ENCODE data around the gene HPDL.

DNA sequence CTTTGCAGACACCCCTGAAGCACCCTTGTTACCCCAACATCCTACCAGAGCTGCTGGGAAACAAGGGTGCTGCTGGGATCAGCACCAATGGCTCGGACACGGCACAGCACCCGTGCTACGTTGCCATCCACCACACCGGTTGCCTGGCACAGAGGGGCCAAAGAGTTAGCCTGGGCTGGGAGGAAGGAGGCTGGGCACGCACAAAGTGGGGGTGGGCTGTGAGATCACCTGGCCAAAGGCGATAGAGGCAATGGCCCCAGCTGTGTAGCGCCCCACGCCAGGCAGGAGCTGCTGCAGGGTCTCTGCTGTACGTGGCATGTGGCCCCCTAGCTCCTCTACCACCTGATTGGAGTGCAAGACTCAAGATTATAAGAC, 5.6 kb downstream of the HPDL start:
- TF ChIP-seq, protein P1, sequence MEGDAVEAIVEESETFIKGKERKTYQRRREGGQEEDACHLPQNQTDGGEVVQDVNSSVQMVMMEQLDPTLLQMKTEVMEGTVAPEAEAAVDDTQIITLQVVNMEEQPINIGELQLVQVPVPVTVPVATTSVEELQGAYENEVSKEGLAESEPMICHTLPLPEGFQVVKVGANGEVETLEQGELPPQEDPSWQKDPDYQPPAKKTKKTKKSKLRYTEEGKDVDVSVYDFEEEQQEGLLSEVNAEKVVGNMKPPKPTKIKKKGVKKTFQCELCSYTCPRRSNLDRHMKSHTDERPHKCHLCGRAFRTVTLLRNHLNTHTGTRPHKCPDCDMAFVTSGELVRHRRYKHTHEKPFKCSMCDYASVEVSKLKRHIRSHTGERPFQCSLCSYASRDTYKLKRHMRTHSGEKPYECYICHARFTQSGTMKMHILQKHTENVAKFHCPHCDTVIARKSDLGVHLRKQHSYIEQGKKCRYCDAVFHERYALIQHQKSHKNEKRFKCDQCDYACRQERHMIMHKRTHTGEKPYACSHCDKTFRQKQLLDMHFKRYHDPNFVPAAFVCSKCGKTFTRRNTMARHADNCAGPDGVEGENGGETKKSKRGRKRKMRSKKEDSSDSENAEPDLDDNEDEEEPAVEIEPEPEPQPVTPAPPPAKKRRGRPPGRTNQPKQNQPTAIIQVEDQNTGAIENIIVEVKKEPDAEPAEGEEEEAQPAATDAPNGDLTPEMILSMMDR (conservative IDR thresholded peaks at IDR 0.05; ENCODE audit: low read depth, low read length), result no peak
- TF ChIP-seq FOS (IDR thresholded peaks at IDR 0.05; ENCODE audit: low read depth, low read length), result no peak
- TF ChIP-seq POLR2A (IDR thresholded peaks at IDR 0.05; ENCODE audit: low read depth, low read length), result no peak
- TF ChIP-seq RAD21 (IDR thresholded peaks at IDR 0.05; ENCODE audit: low read length), result no peak
- TF ChIP-seq BHLHE40 (IDR thresholded peaks at IDR 0.05; ENCODE audit: low read depth, low read length), result no peak
- no peak for TF ChIP-seq MXI1 (IDR thresholded peaks at IDR 0.05; ENCODE audit: borderline replicate concordance, low read depth, low read length)
- no peak for TF ChIP-seq CHD1 (IDR thresholded peaks at IDR 0.05; ENCODE audit: low read depth, low read length)

Data from IMR-90 (cell line).